Stimulated activated CD4-positive, alpha-beta T cell treated with anti-CD3 and anti-CD28 coated beads, Interleukin-12 subunit alpha, Interleukin-12 subunit beta, amount 100 ng/mL, for 48 hours (primary cell): ENCODE results near the gene C4BPB.

Source experiments
- DNase-seq, 3 donors: peaks; one replicate each; pipeline ENCODE4 v3.0.0-alpha.2; 2020; ENCODE audit warnings: low read depth in 2 of 3, low spot score in 1 of 3

C4BPB gene

GRCh38 chr1:207084232-207084631, 4.4 kb upstream of the C4BPB start:
- DNase-seq: no peak

- peak; percentile 12 to 57 (median 27) for DNase-seq
These were observed 3.9 kb upstream of the C4BPB start for GRCh38 chr1:207084701-207085180.

GRCh38 chr1:207085887-207086286, 2.8 kb upstream of the C4BPB start:
- no peak for DNase-seq

GRCh38 chr1:207088161-207088560, 499 bp upstream of the C4BPB start:
- no peak for DNase-seq

- DNase-seq: no peak
These were observed 1.1 kb downstream of the C4BPB start for GRCh38 chr1:207089627-207090355.

GRCh38 chr1:207091200-207091908, 2.7 kb downstream of the C4BPB start:
- DNase-seq: no peak

GRCh38 chr1:207093944-207094343, 5.3 kb downstream of the C4BPB start:
- no peak for DNase-seq

GRCh38 chr1:207097871-207098324, 9.2 kb downstream of the C4BPB start:
- peak; percentile 19 to 27 (median 22) for DNase-seq

GRCh38 chr1:207101720-207102119, 13.1 kb downstream of the C4BPB start:
- no peak for DNase-seq

- DNase-seq: no peak
These were observed 13.5 kb downstream of the C4BPB start for GRCh38 chr1:207102146-207102545.

GRCh38 chr1:207102659-207103058, 14.0 kb downstream of the C4BPB start:
- no peak for DNase-seq

GRCh38 chr1:207103892-207104373, 15.3 kb downstream of the C4BPB start, which contains the start of gene C4BPA:
TSS of gene C4BPA (plus strand) at chr1:207104233. CDS start at chr1:207113026, 8,793 bp downstream.
- DNase-seq: no peak

GRCh38 chr1:207109004-207109403, 20.3 kb downstream of the C4BPB start:
- DNase-seq: no peak

GRCh38 chr1:207112616-207113296, 24.1 kb downstream of the C4BPB start:
- no peak for DNase-seq

GRCh38 chr1:207115269-207115668, 26.6 kb downstream of the C4BPB start:
- DNase-seq: no peak

GRCh38 chr1:207124389-207124788, 35.7 kb downstream of the C4BPB start:
- DNase-seq: no peak

GRCh38 chr1:207128336-207128921, 39.8 kb downstream of the C4BPB start:
- DNase-seq: no peak

GRCh38 chr1:207129053-207129452, 40.4 kb downstream of the C4BPB start:
- DNase-seq: no peak

- DNase-seq: no peak
These were observed 41.8 kb downstream of the C4BPB start for GRCh38 chr1:207130252-207131036.

GRCh38 chr1:207131163-207131562, 42.5 kb downstream of the C4BPB start:
- no peak for DNase-seq
